WI38 (cell line): ENCODE data around the gene ACO2.

ENCODE experiments used
- H3K4me3 ChIP-seq: 2 replicates; pipeline ENCODE4 v1.5.1; 2011; ENCODE audit warnings: low read depth, mild to moderate bottlenecking, control low read depth, low read length
- CTCF ChIP-seq: IDR thresholded peaks from 2 replicates; pipeline ENCODE4 v1.5.1; 2012; ENCODE audit warnings: low read depth, mild to moderate bottlenecking, control low read depth, low read length

The ACO2 gene

GRCh38 chr22:41561335-41561734 lies 92.4 kb downstream of the ACO2 start:
- no peak for TF ChIP-seq CTCF
- peak overlapping the region; percentile 88 for H3K4me3 ChIP-seq

GRCh38 chr22:41561788-41562187 lies 92.9 kb downstream of the ACO2 start:
- peak overlapping the region; percentile 88 for H3K4me3 ChIP-seq
- no peak for TF ChIP-seq CTCF

- peak overlapping the region; percentile 88 for H3K4me3 ChIP-seq
- no peak for TF ChIP-seq CTCF
Observed at GRCh38 chr22:41562461-41562860, 93.5 kb downstream of the ACO2 start.

GRCh38 chr22:41563051-41563711 lies 94.3 kb downstream of the ACO2 start:
- peak overlapping the region; percentile 88 for H3K4me3 ChIP-seq
- no peak for TF ChIP-seq CTCF

- no peak for TF ChIP-seq CTCF
- no peak overlapping the region for H3K4me3 ChIP-seq
Observed at GRCh38 chr22:41564563-41564962, 95.6 kb downstream of the ACO2 start.

- TF ChIP-seq CTCF = no peak
- no peak overlapping the region for H3K4me3 ChIP-seq
Observed at GRCh38 chr22:41565403-41566054, 96.6 kb downstream of the ACO2 start.

GRCh38 chr22:41567512-41567768 lies 98.5 kb downstream of the ACO2 start:
- no peak for TF ChIP-seq CTCF

More at GRCh38 chr22:41567512-41567768, 98.5 kb downstream of the ACO2 start:
- no peak overlapping the region for H3K4me3 ChIP-seq
